Neural progenitor cell (in vitro differentiated cells): ENCODE measurements around the gene PLA2G4E.

ENCODE experiments used
- CTCF ChIP-seq: fragments of 200-600 bp; sonication (generic); IDR thresholded peaks from 2 replicates; pipeline ENCODE4 v1.5.1; 2017; ENCODE audit warnings: antibody characterized with exemption, mild to moderate bottlenecking
- EZH2 ChIP-seq: fragments of 200-600 bp; sonication (generic); IDR thresholded peaks from 2 replicates; pipeline ENCODE4 v1.6.1; 2017; ENCODE audit warnings: antibody characterized with exemption, mild to moderate bottlenecking, moderate library complexity
- EZH2phosphoT487 ChIP-seq: fragments of 200-600 bp; sonication (generic); IDR thresholded peaks from 2 replicates; pipeline ENCODE4 v1.6.1; 2017; ENCODE audit warnings: antibody characterized with exemption

DNA sequence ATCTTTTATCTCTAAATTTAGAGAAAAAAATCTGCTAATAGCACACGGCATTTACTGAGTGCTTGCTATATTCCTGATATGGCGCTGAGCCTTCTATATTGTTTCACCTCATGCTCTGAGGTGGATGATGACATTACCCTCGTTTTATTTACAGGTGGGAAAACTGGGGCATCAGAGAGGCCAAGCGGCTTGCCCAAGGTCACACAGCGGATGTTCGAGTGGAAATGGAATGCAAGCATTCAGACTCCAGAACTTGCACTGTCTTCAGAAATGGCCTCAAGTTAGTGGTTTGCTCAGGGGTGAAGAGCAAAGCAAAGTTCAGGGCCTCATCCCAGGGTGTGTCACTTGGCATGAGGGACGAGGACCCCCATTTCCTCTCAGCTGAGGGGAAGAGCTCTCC is 65.7 kb downstream of the PLA2G4E start:
- TF ChIP-seq EZH2 = no peak
- TF ChIP-seq CTCF = no peak
- no peak for TF ChIP-seq EZH2phosphoT487
